ENCODE data around the gene PRPF6. TPM values are rescaled to one million over a fixed set of nuclear protein-coding genes. Genes with fewer than 3 reads are reported as not detected.

The PRPF6 gene
- total RNA-seq (10 to 100 TPM; 49.8 to 53.7 TPM), polyA plus RNA-seq (ENCODE audit: insufficient read length in 6 of 6) (10 to 100 TPM; 75.1 to 85.4 (median 82.3) TPM)
- long read RNA-seq, donor 1, transcript PRPF6-201 (21 exons, 3,044 nt), result major isoform, 12 of 69 reads
- long read RNA-seq, donor 1, partial matches to known transcripts, result 57 of 69 reads
- long read RNA-seq, donor 1, other reads (novel, unspliced or antisense), result 0 of 69 reads
- long read RNA-seq, donor 2, transcript PRPF6-201 (21 exons, 3,044 nt), result major isoform, 12 of 63 reads
- long read RNA-seq, donor 2, partial matches to known transcripts, result 51 of 63 reads
- long read RNA-seq, donor 2, other reads (novel, unspliced or antisense), result 0 of 63 reads
- long read RNA-seq, donor 3, transcript PRPF6-201 (21 exons, 3,044 nt), result major isoform, 7 of 14 reads
- long read RNA-seq, donor 3, partial matches to known transcripts, result 7 of 14 reads
- long read RNA-seq, donor 3, other reads (novel, unspliced or antisense), result 0 of 14 reads
- long read RNA-seq, donor 4, transcript PRPF6-201 (21 exons, 3,044 nt), result major isoform, 16 of 28 reads
- long read RNA-seq, donor 4, partial matches to known transcripts, result 11 of 28 reads
- long read RNA-seq, donor 4, other reads (novel, unspliced or antisense), result 1 of 28 reads
- long read RNA-seq, donor 5, transcript PRPF6-201 (21 exons, 3,044 nt), result major isoform, 13 of 29 reads
- long read RNA-seq, donor 5, partial matches to known transcripts, result 16 of 29 reads
- long read RNA-seq, donor 5, other reads (novel, unspliced or antisense), result 0 of 29 reads
- long read RNA-seq, donor 6, transcript PRPF6-201 (21 exons, 3,044 nt), result major isoform, 14 of 27 reads
- long read RNA-seq, donor 6, partial matches to known transcripts, result 13 of 27 reads
- long read RNA-seq, donor 6, other reads (novel, unspliced or antisense), result 0 of 27 reads
- long read RNA-seq, donor 7, transcript PRPF6-201 (21 exons, 3,044 nt), result major isoform, 10 of 10 reads
- long read RNA-seq, donor 7, partial matches to known transcripts, result 0 of 10 reads
- long read RNA-seq, donor 7, other reads (novel, unspliced or antisense), result 0 of 10 reads
- long read RNA-seq, donor 8, transcript PRPF6-201 (21 exons, 3,044 nt), result major isoform, 15 of 29 reads
- long read RNA-seq, donor 8, partial matches to known transcripts, result 14 of 29 reads
- long read RNA-seq, donor 8, other reads (novel, unspliced or antisense), result 0 of 29 reads
- long read RNA-seq, donor 9, result 0 reads
- long read RNA-seq, donor 10, transcript PRPF6-201 (21 exons, 3,044 nt), result major isoform, 13 of 23 reads
- long read RNA-seq, donor 10, partial matches to known transcripts, result 8 of 23 reads
- long read RNA-seq, donor 10, other reads (novel, unspliced or antisense), result 2 of 23 reads
- long read RNA-seq, donor 11, transcript PRPF6-201 (21 exons, 3,044 nt), result major isoform, 14 of 44 reads
- long read RNA-seq, donor 11, partial matches to known transcripts, result 30 of 44 reads
- long read RNA-seq, donor 11, other reads (novel, unspliced or antisense), result 0 of 44 reads
- long read RNA-seq, donor 12, transcript PRPF6-201 (21 exons, 3,044 nt), result major isoform, 14 of 22 reads
- long read RNA-seq, donor 12, partial matches to known transcripts, result 8 of 22 reads
- long read RNA-seq, donor 12, other reads (novel, unspliced or antisense), result 0 of 22 reads

GRCh38 chr20:63980806-63981728 lies at the start of gene PRPF6:
PRPF6 (plus strand) TSS chr20:63981132; CDS start chr20:63981246, 114 bp downstream.
- intact Hi-C loops (cut with DNase I), result no loop called here
- Histone ChIP-seq H3K36me3 (peaks cover 0 to 33% of the 10 kb centered on the region in 2 donors), H3K27ac (peak within 1 kb of the TSS; percentile 23 to 90), H3K9me3 (no peaks in the 10 kb centered on the region), H3K27me3 (no peaks in the 10 kb centered on the region), H3K4me3 (peak within 1 kb of the TSS; percentile 97 to 99), H3K4me1 (peaks cover 22 to 53% of the 10 kb centered on the region in 2 donors)
- TF ChIP-seq, protein P1, sequence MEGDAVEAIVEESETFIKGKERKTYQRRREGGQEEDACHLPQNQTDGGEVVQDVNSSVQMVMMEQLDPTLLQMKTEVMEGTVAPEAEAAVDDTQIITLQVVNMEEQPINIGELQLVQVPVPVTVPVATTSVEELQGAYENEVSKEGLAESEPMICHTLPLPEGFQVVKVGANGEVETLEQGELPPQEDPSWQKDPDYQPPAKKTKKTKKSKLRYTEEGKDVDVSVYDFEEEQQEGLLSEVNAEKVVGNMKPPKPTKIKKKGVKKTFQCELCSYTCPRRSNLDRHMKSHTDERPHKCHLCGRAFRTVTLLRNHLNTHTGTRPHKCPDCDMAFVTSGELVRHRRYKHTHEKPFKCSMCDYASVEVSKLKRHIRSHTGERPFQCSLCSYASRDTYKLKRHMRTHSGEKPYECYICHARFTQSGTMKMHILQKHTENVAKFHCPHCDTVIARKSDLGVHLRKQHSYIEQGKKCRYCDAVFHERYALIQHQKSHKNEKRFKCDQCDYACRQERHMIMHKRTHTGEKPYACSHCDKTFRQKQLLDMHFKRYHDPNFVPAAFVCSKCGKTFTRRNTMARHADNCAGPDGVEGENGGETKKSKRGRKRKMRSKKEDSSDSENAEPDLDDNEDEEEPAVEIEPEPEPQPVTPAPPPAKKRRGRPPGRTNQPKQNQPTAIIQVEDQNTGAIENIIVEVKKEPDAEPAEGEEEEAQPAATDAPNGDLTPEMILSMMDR (IDR thresholded peaks at IDR 0.05), result peak; percentile 59 to 73
- DNase-seq, result peak; percentile 89 to 99 (median 96)
- ATAC-seq, result peak; percentile 92

DNA sequence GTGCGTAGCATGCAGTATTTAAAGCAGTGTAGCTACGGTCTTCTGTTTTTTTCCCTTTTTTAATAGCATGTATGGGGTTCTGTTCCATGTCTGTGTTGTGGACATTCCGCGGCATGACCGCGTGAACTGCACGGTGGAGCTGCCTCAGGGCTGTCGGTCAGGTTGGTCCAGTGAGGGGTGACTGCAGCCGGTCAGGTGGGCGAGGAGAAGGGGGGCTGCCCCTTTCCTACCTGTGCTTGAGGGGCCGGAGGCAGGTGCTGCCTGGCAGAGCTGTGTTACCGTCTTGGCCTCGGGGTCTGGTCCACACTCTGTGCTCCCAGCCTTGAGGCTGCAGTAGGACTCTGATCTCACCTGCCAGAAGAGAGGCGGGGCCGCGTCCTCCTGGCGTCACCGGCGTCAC lies 49.2 kb upstream of the PRPF6 start:
- no peaks in the 10 kb centered on the region for H3K4me1 ChIP-seq
- H3K4me3 ChIP-seq, result no peak overlapping the region
- TF ChIP-seq, protein P1 (IDR thresholded peaks at IDR 0.05), result no peak
- intact Hi-C loops (cut with DNase I), result no loop called here
- H3K36me3 ChIP-seq, result peaks cover 0 to 94% of the 10 kb centered on the region in 2 donors
- DNase-seq (no peak), ATAC-seq (no peak)
- no peak overlapping the region for H3K27ac ChIP-seq
- no peaks in the 10 kb centered on the region for H3K9me3 ChIP-seq
- no peaks in the 10 kb centered on the region for H3K27me3 ChIP-seq

GRCh38 chr20:63932606-63933160 lies 48.2 kb upstream of the PRPF6 start:
- intact Hi-C loops (cut with DNase I), result no loop called here
- DNase-seq (no peak), ATAC-seq (no peak)
- no peaks in the 10 kb centered on the region for H3K27me3 ChIP-seq
- no peaks in the 10 kb centered on the region for H3K9me3 ChIP-seq
- TF ChIP-seq, protein P1 (IDR thresholded peaks at IDR 0.05), result no peak
- H3K36me3 ChIP-seq, result peaks cover 0 to 100% of the 10 kb centered on the region in 2 donors
- no peak overlapping the region for H3K27ac ChIP-seq
- H3K4me3 ChIP-seq, result no peak overlapping the region
- H3K4me1 ChIP-seq, result no peaks in the 10 kb centered on the region

DNA sequence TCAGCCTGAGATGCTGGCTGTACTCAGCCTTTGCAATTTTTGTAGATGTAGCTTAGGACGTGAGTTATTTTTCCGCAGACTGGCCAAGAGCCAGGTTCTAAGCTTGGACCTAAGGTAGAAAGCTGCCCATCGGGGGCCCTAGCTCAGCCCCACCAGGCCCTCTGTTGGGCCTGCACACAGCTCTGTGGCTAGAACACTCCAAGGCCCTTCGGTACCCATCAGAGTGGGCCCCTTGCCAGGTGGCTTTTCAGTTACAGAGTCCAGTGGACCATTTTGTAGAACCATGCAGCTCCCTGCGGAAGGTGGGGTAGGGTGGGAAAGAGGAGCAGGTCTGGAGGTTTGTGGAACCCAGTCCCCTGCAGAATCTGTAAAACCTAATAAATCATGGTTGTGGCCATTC lies 47.3 kb upstream of the PRPF6 start:
- DNase-seq (no peak), ATAC-seq (no peak)
- peaks cover 0 to 3% of the 10 kb centered on the region in 2 donors for H3K4me1 ChIP-seq
- no peak overlapping the region for H3K27ac ChIP-seq
- intact Hi-C loops (cut with DNase I), result no loop called here
- TF ChIP-seq, protein P1 (IDR thresholded peaks at IDR 0.05), result no peak
- no peaks in the 10 kb centered on the region for H3K27me3 ChIP-seq
- no peak overlapping the region for H3K4me3 ChIP-seq
- no peaks in the 10 kb centered on the region for H3K9me3 ChIP-seq
- peaks cover 0 to 100% of the 10 kb centered on the region in 2 donors for H3K36me3 ChIP-seq
